Brain pericyte (primary cell): ENCODE data around the gene SLC35D3.
"Not testable (repeated sequence)": the region's sequence is repeated elsewhere in the genome, so short reads cannot be mapped to it uniquely, and the experiment has no call there.

ENCODE experiments used
- DNase-seq: peaks from one replicate; pipeline ENCODE4 v3.0.0-alpha.2; 2012; ENCODE audit warnings: low read depth, low spot score

Gene SLC35D3

DNA sequence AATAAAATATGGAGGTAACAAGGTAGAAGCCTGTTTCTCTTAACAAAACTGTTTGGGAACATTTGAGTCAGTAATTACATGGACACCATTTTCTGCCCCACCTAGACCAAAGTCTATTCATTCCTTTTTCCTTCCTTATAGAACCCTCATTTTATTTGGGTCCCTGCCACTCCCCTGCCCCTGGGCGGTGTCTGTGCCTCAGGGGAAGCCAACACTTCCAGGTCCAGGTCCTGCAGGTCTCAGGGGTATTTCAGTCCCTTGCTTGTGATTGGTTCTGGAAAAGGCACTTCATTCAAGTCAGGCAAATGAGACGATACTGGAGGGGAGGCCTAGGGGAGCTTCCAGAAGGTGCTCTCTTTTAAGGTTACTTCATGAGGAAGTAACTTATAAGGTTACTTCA is 42.3 kb downstream of the SLC35D3 start:
- DNase-seq: no peak

DNA sequence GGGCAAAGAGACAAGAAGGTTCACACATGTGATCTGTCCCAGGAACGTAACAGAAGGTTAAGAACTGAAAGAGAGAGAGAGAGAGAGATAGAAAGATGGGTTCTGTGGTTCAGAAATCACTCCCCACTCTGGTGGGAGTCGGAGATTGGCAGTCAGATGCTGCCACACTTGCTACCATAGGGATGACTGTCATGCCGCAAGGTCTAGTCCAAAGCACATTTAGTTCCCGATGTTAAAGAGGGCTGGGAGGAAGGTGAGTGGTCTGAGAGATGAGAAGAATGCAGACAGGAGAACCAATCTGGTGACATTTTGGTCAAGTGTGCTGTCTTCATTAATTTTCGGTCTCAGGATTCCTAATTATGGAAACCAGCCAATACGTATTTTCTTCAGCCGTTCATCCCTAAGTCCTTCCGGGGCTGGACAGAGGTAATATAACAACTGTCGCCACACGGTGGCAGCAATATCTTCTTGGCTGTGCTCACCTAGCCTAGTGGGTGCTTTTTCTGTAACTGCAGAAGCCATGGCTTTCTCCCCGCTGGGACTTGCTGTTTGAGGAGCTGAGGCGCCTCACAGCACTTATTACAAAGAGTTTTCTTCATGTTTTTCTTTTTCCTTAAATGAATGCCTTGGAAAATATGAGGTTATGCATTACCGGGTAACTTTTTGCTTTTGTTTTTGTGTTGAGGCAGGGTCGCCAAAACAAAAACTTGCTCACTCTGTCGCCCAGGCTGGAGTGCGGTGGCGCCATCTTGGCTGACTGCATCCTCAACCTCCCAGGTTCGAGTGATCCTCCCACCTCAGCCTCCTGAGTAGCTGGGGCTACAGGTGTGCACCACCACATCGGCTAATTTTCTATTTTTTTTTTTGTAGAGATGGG is 46.0 kb downstream of the SLC35D3 start:
- no peak for DNase-seq

DNA sequence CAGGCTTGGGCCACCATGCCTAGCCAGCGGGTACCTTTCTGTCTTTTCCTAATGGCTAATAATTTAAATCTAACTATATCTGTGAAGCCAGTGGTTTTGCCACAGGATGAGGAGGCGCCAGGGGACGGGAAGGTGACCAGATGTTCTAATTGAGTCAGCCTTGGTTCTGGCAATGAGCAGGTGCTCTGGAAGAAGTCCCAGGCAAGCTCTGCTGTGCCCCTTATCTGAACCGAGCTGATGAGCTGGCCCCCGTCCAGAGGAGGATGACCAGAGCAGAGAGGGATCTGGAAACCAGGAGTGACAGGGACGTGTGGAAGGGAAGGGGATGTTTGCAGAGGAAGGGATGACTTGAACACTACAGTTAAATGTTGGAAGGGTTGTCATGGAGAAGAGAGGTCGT is 46.7 kb downstream of the SLC35D3 start:
- no peak for DNase-seq

DNA sequence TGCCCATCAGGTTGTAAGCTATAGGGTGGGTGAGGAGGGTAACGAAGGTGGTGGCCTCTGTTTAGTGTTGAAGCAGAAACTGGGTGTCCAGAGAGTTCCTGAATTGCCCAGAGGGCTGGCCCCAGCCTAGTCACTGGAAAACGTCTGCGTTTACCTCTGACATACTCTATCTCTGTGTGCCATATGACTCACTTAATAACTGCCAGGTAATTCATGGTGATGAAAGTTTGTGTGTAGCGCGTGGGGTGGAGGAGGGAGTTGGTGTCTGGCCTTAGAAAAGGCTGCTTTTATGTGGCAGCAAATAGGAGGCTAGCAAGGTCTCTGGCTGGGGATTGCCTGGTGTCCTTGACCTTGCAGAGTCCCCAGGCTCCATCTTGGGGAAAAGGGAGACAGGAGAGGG is 47.3 kb downstream of the SLC35D3 start:
- no peak for DNase-seq

DNA sequence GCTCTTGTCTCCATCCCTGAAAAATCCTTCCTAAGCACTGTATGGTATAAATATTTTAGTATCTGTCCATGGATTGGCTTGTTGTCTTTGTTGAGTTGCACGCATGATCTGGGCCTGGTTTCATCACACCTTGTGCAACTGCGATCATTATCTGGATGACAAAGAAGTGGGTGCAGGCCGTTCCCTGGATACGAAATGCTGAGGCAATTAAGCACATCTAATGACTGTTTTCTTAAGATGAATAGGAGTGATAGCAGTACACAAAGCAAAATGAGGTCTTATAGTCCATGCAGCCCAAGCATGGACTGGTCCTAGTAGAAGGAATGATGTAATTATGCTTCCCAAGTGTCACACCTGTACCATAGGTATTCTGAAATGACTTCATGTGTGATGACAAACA is 47.8 kb downstream of the SLC35D3 start:
- no peak for DNase-seq

DNA sequence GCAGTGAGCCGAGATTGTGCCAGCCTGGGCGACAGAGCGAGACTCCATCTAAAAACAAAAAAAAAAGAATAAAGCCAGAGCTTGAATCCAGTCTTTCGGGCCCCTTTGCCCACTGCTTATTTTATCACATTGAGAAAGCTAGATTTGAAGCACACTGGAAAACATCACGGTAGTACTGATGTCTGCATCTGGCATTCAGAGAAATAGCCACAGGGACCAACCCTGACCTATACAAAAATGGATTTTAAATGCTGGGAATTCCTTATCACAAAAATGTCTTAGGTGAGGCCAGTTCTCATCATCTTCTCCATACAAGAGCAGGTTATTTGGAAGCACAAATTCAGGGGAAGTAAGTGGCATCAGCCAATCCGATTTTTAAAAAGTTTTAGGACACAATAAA is 49.5 kb downstream of the SLC35D3 start:
- no peak for DNase-seq

DNA sequence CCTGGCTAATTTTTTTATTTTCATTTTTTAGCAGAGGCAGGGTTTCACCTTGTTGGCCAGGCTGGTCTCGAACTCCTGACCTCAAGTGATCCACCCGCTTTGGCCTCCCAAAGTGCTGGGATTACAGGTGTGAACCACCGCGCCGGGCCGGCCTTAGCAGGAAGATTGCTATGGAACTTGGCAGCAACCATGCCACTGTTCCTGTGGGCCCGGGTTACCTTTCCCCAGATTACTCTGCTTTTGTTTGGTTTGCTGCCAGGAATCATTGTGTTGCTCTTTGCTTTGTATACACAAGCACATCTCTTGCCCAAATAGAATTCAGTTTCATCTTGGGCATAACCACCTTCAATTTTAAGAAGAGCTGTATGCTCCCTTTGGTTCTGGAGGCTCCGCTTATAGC is 51.7 kb downstream of the SLC35D3 start:
- DNase-seq: not testable (repeated sequence)
